ENCODE data around the gene STUB1.

The STUB1 gene

DNA sequence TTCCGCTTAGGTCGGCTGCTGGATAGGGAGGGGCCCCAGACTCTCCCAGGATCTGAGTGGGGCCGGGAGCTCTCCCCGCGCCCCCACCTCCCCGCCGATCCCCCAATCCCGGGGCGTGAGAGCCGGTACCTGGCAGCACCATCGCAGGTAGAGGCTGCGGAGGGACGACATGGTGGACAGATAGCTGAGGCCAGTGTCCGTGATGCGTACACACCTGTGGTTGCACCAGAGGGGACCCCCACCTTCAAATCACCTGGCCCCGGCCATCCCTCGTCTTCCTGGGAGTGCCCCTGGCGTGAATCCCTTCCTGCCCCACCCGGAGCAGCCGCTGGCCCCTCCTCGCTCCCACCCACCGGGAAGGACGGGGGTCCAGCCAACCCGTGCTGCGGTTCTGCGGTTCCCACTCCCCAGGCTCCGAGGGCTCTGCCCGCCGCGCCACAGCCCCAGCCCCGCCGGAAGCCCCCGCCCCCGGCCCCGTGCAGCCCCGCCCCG lies 14.7 kb downstream of the STUB1 start:
- no peak for DNase-seq (ENCODE audit: low read depth in 2 of 2)

DNA sequence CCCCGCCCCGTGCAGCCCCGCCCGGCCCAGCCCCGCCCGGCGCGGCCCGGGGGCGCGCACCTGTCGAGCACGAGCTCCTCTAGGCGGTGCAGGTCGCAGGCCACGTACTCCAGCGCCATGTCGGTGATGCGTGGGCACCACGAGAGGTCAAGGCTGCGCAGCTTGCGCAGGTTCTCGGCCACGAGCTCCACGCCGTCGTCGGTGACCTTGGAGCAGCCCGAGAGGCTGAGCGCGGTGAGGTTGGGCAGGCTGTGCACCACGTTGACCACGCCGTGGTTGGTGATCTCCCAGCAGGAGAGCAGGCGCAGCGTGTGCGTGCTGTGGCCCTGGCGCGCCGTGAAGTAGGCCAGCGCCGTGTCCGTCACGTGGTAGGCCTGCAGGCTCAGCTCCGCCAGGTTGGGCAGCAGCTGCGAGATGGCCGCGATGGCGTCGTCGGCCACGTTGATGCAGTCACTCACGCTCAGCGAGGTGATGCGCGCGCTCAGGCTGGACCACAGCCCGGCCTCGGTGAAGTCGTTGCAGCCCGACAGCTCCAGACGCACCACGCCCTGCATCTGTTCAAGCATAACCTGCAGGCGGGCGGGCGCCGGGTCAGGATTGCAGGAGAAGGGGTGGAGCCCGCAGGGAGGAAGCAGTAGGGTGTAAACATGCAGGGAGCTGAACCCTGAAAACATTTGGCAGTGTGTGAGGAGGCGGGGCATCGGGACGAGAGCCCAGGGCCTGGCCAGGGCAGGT lies 15.3 kb downstream of the STUB1 start:
- no peak for DNase-seq (ENCODE audit: low read depth in 2 of 2)

DNA sequence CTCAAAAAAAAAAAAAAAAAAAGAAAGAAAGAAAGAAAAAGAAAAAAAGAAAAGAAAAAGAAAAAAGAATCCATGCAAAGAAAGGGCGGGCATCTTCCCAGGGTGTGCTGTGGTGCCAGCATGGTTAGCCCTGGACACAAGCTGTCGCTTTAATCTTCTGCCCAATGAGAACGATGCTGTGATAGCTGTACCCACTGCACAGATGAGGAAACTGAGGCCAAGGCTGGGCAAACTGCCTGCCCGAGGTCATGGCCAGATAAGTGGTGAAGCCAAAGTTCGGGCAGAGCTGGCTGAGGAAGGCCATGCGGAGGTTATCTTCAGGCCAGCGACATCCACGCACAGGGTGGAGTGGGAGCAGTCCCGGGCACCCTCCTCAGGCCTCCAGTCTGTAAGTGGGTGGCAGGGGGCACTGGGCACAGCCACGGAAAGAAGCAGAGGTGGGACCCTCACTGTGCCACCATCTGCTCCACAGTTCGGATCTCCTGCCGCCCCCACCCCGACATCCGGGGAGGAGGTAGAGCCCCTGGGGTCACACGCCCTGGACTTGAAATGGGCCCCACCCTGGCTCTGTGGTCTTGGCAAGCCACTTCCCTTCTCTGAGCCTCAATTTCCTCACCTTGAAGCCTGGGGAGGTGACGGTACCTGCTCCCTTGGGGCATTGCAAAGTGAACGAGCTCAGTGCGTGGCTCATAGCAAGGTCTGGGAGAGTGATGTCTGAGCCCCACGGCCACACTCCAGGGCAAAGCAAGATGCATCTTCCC lies 18.9 kb downstream of the STUB1 start:
- DNase-seq (ENCODE audit: low read depth in 2 of 2), result no peak

GRCh38 chr16:700684-701584 lies 20.7 kb downstream of the STUB1 start:
- DNase-seq (ENCODE audit: low read depth in 2 of 2), result no peak

DNA sequence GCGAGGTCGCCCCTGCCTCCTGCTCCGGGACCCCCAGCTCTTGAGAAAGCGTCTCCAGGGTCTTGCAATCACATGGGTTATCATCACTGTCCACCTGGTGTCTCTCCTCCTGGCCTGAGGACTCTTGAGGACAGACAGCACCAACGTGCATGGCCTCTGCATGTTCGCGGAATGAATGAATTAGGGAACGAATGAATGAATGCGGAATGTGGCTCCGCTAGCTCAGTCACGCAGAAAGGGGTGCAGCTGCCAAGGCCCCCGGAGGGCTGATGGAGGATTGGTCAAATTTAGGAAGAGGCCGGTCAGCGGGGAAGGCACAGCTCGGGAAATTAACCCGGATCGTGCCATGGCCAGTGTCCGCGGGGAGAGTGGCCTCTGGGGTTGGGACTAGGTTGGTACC lies 22.1 kb downstream of the STUB1 start:
- no peak for DNase-seq (ENCODE audit: low read depth in 2 of 2)

- DNase-seq (ENCODE audit: low read depth in 2 of 2), result no peak
Measured at GRCh38 chr16:703406-703805, 23.2 kb downstream of the STUB1 start.

DNA sequence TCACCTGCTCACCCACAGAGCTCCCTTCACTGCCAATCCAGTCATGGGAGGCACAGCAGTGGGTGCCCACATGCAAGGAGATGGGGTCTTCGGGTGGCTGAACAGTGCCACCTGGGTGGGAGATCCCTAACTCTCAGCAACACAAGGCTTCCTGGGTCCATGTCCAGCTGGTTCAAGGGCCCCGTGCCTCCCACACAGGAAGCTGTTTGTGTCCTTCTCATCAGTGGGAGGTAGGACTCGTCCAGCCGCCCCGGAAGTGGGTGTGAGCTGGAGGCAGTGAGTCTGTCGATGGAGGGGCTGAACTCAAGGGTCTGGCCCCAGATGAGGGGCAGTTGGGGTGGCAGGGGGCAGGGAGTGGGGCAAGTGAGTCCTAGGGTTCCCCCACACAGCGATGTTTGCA lies 23.8 kb downstream of the STUB1 start:
- DNase-seq (ENCODE audit: low read depth in 2 of 2), result no peak

DNA sequence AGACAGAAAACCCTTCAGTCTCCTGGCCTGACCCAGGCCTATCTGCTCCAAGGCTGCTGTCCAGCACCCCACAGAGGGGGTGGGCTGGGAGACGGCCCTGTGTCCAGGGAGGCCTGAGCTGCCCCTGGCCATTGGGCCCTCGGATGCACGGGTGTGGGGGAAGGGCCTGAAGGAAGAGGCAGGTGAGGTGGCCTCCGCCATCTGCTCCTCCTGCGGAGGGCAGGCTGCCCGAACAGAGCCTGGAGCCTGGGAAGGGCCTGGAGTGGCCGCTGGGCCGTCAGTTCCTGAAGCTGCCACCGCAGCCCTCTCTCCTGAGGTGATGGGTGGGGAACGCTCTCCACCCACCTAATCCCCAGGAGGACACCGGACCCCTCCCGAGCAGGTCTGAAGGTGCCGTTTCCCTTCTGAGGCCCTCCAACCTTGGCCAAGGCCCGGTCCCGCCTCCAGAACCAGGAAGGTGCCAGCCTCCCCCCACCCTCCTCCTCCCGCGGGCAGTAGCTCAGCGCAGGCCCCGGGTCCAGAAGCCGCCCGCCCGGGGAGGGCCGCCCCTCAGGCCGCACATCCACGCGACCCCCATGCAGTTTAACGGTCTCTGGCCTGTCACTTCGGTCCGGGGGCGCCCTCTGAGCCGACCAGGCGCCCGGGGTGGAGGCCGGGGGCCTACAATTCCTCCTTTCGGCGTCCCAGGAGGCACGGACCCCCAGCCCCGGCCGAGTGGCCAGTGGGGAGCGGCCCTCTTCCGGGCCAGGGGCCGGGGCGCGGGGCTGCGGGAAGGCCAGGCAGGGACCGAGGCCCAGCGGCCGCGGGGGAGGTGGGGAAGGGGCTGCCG lies 24.6 kb downstream of the STUB1 start:
- no peak for DNase-seq (ENCODE audit: low read depth in 2 of 2)

DNA sequence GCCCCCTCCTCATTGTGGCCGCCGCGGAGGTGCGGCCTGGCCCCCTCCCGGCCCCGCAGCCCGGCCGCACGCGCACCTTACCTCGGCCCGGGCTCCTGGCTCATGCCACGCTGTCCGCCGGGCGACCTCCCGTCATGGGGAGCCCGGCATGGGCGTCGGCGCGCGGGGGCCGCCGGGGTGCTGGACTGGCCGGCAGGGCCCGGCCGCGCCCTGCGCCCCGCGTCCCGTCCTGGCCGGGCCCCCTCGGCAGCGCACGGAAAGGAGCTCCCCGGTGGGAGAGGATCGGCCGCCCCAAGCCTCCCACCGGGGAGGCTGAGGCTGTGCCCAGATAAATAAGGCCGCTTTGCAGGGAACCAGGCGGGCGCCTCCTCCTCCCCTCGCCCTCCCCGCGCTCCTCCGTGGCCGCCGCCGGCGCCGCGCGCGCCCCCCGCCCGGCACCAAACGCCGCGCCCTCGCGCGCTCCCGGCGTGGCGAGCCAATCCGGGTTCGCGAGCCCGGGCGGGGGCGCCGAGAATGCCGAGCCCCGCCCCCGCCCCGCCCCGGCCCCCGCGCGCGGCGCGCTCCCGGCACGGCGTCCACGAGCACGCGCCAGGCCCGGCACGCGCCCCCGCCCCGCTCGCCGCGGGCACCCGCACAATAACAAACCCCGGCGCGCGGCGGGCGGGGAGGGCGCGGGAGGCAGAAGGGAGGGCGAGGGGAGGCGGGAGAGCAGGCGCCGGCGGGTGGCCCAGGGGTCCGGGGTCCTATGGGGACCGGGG lies 25.4 kb downstream of the STUB1 start, which contains the start of gene FBXL16:
TSS of gene FBXL16 (minus strand) at position 371 of the 758 bp plus-strand sequence. CDS start 8,396 bp downstream, outside the sequence.
- DNase-seq (ENCODE audit: low read depth in 2 of 2), result no peak

DNA sequence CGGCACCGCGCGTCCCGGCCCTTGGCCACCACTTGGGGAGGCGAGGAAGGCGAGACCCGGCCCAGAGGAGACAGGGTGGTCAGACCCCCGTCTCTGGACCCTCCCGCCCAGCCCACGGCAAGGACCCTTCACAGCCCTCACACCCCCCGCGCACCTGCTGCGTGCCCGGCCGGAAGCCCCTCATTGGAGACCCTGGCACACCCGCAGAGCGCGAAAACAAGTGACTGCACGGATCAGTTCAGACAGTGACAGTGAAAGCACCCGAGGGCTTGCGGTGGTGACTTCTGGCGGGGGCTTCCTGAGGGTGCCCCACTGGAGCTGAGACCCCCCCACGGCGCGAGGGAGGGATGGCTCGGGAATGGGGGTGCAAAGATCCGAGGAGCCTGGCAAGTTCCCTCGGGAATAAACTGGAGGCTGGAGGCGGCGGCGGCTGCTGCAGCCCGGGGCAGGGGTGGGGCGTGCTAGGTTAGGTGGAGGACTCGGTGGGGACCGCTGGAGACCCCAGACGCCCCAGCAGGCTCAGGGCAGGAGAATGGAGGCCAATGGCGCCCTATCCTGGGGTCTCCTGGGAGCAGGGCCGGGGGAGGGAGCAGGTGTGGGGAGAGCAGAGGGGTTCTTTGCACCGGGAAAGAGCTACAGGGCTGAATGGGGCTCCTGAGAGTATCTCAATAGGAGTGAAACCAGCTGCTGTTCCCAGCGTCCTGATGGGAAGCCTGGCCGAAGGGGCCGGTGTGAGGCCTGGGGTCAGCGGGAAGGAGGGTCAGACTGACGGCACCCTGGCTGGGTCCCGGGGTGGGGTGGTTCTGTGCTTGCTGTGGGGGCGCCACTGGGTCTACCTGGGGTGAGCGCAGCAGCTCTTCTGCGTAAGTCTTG lies 26.2 kb downstream of the STUB1 start:
- no peak for DNase-seq (ENCODE audit: low read depth in 2 of 2)

- DNase-seq (ENCODE audit: low read depth in 2 of 2), result no peak
Measured at GRCh38 chr16:707062-707538, 26.9 kb downstream of the STUB1 start.

DNA sequence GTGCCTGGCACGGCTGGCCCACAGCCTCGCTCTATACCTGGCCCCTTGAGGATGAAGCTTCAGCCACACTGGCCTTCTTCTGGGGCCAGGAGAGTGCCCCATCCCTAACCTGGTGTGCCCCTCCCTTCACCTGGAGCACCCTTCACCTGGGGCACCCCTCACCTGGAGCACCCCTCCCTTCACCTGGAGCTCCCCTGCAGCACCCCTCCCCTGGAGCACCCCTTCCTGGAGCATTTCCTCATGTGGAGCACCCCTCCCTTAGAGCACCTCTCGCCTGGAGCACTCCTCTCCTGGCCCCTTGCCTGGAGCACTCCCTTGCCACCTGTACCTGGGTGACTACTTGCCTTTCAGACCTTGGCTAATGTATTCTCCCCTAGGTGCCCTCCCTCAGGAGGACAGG lies 27.8 kb downstream of the STUB1 start:
- no peak for DNase-seq (ENCODE audit: low read depth in 2 of 2)

GRCh38 chr16:708959-709358 lies 28.7 kb downstream of the STUB1 start:
- no peak for DNase-seq (ENCODE audit: low read depth in 2 of 2)

GRCh38 chr16:709566-710499 lies 29.6 kb downstream of the STUB1 start:
- no peak for DNase-seq (ENCODE audit: low read depth in 2 of 2)

GRCh38 chr16:710500-711075 lies 30.4 kb downstream of the STUB1 start:
- DNase-seq (ENCODE audit: low read depth in 2 of 2), result no peak

DNA sequence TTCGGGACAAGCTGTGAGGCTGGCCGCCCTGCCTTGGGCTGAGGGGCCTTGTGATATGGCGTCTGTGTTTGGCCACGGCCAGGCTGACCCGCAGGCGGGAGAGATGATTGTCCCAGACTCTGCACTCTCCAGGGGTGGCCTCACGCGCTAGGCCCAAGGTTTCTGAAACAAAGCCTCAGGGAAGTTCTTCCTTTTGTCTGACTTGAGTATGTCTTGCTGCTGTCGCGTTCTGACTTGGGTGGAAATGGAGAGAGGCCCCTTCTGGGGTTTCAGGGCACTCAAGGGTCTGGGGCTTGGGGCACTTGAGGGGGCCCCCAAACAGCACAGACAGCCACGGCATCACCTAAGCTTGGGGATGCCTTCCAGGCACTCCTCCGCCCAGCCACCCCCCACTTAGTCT lies 30.9 kb downstream of the STUB1 start:
- no peak for DNase-seq (ENCODE audit: low read depth in 2 of 2)

DNA sequence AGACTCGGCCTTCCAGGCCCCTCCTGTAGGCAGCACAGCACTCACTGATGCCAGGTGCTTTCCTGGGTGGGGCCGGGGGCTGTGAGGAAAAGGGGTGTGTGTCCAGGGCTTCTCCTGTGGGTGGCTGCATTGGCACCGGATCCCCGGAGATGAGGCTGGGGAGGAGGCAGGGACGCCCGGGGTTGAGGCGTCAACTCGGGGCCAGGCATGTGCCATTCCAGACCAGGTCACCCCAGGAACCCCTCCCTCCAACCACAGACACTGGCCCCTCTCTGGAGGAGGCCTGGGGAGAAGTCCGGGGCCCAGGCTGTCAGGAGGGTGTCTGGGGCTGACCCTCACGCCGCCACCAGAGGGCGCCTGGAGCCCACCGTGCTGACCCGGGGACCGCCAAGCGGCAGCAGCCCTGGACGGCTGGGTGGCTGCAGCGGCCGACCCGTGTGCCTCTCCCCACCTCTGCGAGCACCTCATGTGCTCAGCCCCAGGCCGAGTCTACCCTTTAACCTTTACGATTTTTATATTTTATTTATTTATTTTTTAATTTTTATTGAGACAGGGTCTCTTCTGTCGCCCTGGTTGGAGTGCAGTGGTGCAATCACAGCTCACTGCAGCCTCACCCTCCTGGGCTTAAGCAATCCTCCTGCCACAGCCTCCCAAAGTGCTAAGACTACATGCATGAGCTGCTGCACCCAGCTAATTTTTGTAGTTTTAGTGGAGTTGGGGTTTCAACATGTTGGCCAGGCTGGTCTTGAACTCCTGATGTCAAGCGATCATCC lies 31.5 kb downstream of the STUB1 start:
- peak; percentile 50 to 59 for DNase-seq (ENCODE audit: low read depth in 2 of 2)
